MCF 10A (cell line): ENCODE data around the gene PIGC. TPM values are rescaled to one million over a fixed set of nuclear protein-coding genes. Genes with fewer than 3 reads are reported as not detected.
A peak's percentile ranks its signal among the peaks of the same experiment; 100 is the strongest.

Experiments
- BruUV-seq: library from RNA; stranded (reverse); fragments of 400-500 nt; replicated peaks from 2 replicates; lab custom pipeline; 2021; lab: Mats Ljungman, UMichigan
- CTCF ChIA-PET: fragments of 300-600 bp; sonication (Branson Sonifier 250); formaldehyde crosslinking; extraction: SDS; loops from one replicate; lab custom pipeline; 2021; ENCODE audit warnings: antibody characterized with exemption, inconsistent platforms; lab: Yijun Ruan, JAX
- POLR2A ChIA-PET: fragments of 300-600, 350-650 bp; sonication (Branson Sonifier 250); formaldehyde crosslinking; extraction: SDS; loops from one replicate; lab custom pipeline; 2020; ENCODE audit warnings: antibody characterized with exemption, inconsistent platforms; lab: Yijun Ruan, JAX
- DNase-seq: peaks from one replicate; pipeline ENCODE4 v3.0.0-alpha.2; 2018; ENCODE audit not compliant: unreplicated experiment
- H3K27ac Mint-ChIP-seq: one replicate; pipeline ENCODE4 v1.8.0; 2022; ENCODE audit warnings: mild to moderate bottlenecking, low read depth, mixed read lengths; ENCODE audit not compliant: unreplicated experiment
- H3K27me3 Mint-ChIP-seq: one replicate; pipeline ENCODE4 v1.8.0; 2022; ENCODE audit warnings: mixed read lengths; ENCODE audit not compliant: insufficient read depth, unreplicated experiment
- H3K36me3 Mint-ChIP-seq: one replicate; pipeline ENCODE4 v1.8.0; 2022; ENCODE audit warnings: mild to moderate bottlenecking, moderate library complexity, mixed read lengths; ENCODE audit not compliant: insufficient read depth, unreplicated experiment
- H3K4me1 Mint-ChIP-seq: one replicate; pipeline ENCODE4 v1.8.0; 2022; ENCODE audit warnings: mixed read lengths; ENCODE audit not compliant: insufficient read depth, unreplicated experiment
- H3K4me3 Mint-ChIP-seq: one replicate; pipeline ENCODE4 v1.8.0; 2022; ENCODE audit warnings: mild to moderate bottlenecking, moderate library complexity, mixed read lengths; ENCODE audit not compliant: unreplicated experiment
- H3K9me3 Mint-ChIP-seq: one replicate; pipeline ENCODE4 v1.8.0; 2022; ENCODE audit warnings: mixed read lengths; ENCODE audit not compliant: unreplicated experiment
- intact Hi-C: fragments of 100-400 bp; cut with micrococcal nuclease; formaldehyde crosslinking; loops from 2 replicates; pipeline ENCODE4 v1.14.1; 2022
- total RNA-seq: library from RNA; stranded (reverse); gene quantifications from 2 replicates; pipeline ENCODE4 v1.2.3, GENCODE V29; 2022
- TF ChIP-seq, protein P1 (sequence below): fragments of 200-600 bp; IDR thresholded peaks from one replicate; pipeline ENCODE4 v1.8.0; 2022; ENCODE audit warnings: antibody characterized with exemption, mild to moderate bottlenecking; ENCODE audit not compliant: unreplicated experiment

Gene PIGC
- total RNA-seq, 1 experiment from 2014 or later: 20.2 TPM

DNA sequence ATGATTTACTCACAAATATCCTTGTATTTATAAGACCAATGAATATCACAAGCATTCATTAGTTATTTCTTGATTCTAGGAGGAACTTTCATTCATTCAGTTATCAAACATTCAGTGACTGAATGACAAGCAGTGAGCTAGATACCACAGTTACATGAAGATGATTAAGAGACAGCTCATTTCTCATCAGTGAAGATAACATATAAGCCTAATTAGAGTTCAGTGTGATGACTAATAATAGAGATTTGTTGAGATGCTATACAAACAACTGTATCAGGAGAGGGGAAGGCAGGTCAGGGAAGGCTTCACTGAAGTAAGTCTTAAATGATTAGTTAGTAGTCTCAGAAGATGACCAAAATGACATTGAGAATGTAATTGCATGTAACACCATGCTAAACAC lies 38.0 kb downstream of the PIGC start:
- H3K4me1 Mint-ChIP-seq: no peaks in the 10 kb centered on the region
- no peak overlapping the region for H3K4me3 Mint-ChIP-seq
- no peaks in the 10 kb centered on the region for H3K27me3 Mint-ChIP-seq
- H3K27ac Mint-ChIP-seq: no peak overlapping the region
- POLR2A ChIA-PET: interaction anchor here (0.5 kb wide), 1 partner anchor 52 kb away, joined by 3 read pairs; no protein-coding TSS in a partner anchor
- no peaks in the 10 kb centered on the region for H3K36me3 Mint-ChIP-seq
- intact Hi-C loops: no loop called here
- TF ChIP-seq, protein P1, sequence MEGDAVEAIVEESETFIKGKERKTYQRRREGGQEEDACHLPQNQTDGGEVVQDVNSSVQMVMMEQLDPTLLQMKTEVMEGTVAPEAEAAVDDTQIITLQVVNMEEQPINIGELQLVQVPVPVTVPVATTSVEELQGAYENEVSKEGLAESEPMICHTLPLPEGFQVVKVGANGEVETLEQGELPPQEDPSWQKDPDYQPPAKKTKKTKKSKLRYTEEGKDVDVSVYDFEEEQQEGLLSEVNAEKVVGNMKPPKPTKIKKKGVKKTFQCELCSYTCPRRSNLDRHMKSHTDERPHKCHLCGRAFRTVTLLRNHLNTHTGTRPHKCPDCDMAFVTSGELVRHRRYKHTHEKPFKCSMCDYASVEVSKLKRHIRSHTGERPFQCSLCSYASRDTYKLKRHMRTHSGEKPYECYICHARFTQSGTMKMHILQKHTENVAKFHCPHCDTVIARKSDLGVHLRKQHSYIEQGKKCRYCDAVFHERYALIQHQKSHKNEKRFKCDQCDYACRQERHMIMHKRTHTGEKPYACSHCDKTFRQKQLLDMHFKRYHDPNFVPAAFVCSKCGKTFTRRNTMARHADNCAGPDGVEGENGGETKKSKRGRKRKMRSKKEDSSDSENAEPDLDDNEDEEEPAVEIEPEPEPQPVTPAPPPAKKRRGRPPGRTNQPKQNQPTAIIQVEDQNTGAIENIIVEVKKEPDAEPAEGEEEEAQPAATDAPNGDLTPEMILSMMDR: no peak
- BruUV-seq: no TSS peak
- no peak for DNase-seq
- no peaks in the 10 kb centered on the region for H3K9me3 Mint-ChIP-seq
- CTCF ChIA-PET: interaction anchor here (0.8 to 4.5 kb wide), 10 partner anchors 10 to 420 kb away, joined by 3 to 42 read pairs (median 4); no protein-coding TSS in a partner anchor

DNA sequence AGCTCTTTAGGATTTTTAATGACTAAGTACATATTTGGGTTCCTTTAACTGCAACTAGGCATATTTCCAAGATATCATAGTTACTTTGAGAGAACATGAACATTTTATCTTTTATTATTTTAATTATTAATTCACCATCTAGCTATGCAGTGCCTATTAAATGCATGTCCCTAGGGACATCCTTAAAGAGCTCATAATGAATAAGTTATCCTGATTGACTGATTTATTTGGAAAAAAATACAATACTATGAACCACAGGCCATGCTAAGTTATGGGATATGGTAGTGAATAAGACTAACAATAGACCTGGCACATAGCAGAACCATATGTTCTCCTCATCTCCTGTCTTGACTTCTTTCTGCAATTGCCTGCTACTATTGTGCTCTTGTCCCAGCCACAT lies 39.7 kb downstream of the PIGC start:
- H3K36me3 Mint-ChIP-seq: no peaks in the 10 kb centered on the region
- H3K4me3 Mint-ChIP-seq: no peak overlapping the region
- no peak for DNase-seq
- ChIA-PET CTCF (interaction anchor here (0.8 to 4.5 kb wide), 13 partner anchors 11 to 418 kb away, joined by 3 to 42 read pairs (median 5); no protein-coding TSS in a partner anchor), POLR2A (interaction anchor here (0.5 to 1.8 kb wide), 5 partner anchors 38 to 365 kb away, joined by 3 to 6 read pairs (median 3); no protein-coding TSS in a partner anchor)
- no peak overlapping the region for H3K27ac Mint-ChIP-seq
- no TSS peak for BruUV-seq
- peaks cover 10% of the 10 kb centered on the region for H3K4me1 Mint-ChIP-seq
- no peaks in the 10 kb centered on the region for H3K9me3 Mint-ChIP-seq
- TF ChIP-seq, protein P1: no peak
- H3K27me3 Mint-ChIP-seq: no peaks in the 10 kb centered on the region
- intact Hi-C loops: no loop called here

DNA sequence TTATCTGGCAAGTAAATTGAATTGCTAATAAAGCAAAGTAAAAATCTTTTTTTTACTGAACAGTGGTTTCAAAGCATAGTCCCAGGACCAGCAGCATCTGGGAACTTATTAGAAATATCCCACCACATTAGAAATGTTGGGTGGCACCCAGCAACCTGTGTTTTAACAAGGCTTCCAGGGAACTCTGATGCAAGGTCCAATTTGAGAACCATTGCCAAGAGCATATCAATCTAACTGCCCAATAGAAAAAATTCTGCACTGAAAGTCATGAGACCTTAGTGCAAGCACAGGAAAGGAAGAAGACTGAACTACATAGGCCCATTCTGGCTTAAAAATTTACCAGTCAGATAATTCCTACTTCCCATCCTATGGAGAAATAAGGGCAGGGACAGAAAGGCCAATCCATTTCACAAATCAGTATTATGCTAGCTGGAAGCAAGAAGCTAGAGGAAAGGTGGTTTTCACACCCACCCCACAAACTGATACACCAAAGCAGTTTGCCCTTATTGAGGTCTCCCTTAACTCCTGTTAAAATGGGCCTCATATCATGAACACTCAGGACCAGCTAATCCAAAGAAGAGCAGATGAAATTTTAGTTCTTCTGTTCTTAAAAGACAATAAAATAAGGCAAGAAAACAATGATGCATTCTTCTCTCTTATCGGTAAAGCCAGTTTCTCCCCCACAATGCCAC lies 40.8 kb downstream of the PIGC start:
- Mint-ChIP-seq H3K36me3 (peaks cover 4% of the 10 kb centered on the region), H3K4me1 (peaks cover 21% of the 10 kb centered on the region), H3K4me3 (no peak overlapping the region), H3K27me3 (no peaks in the 10 kb centered on the region), H3K9me3 (no peaks in the 10 kb centered on the region), H3K27ac (no peak overlapping the region)
- DNase-seq: no peak
- ChIA-PET POLR2A (interaction anchor here (1.0 to 1.2 kb wide), 2 partner anchors 282 to 348 kb away, joined by 3 read pairs; no protein-coding TSS in a partner anchor), CTCF (interaction anchor here (0.7 to 4.5 kb wide), 11 partner anchors 13 to 417 kb away, joined by 3 to 42 read pairs (median 6); partner anchors contain the start of gene C1orf105)
- TF ChIP-seq, protein P1: no peak
- intact Hi-C loops: no loop called here
- no TSS peak for BruUV-seq

DNA sequence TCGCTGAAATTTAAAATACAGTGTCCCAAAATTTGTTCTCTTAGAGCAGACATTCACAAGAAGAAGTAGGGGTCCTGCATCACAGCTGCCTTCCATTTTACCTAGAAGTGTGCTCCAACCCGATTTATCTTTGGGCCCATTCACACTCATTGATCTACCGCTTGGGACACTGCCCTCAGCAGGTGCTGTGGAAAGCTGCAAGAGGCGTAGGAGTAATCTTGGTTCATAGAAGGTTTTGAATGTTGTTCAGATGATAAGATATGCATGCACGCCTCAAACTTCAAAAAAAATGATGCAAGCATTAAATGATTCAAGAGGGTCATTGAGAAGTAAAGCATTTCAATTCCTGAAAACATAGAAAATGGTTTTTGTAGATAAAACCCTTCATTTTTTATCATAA lies 42.0 kb downstream of the PIGC start:
- BruUV-seq: no TSS peak

More for the DNA sequence above, 42.0 kb downstream of the PIGC start:
- H3K27me3 Mint-ChIP-seq: no peaks in the 10 kb centered on the region
- intact Hi-C loops: no loop called here
- CTCF ChIA-PET: interaction anchor here (0.6 to 8.5 kb wide), 10 partner anchors 16 to 600 kb away, joined by 3 to 135 read pairs (median 4); no protein-coding TSS in a partner anchor
- H3K36me3 Mint-ChIP-seq: peaks cover 6% of the 10 kb centered on the region
- no peak overlapping the region for H3K4me3 Mint-ChIP-seq
- POLR2A ChIA-PET: no interaction called here
- peak; percentile 25 for DNase-seq
- no peaks in the 10 kb centered on the region for H3K9me3 Mint-ChIP-seq
- H3K4me1 Mint-ChIP-seq: peaks cover 23% of the 10 kb centered on the region
- TF ChIP-seq, protein P1: peak; percentile 23
- H3K27ac Mint-ChIP-seq: no peak overlapping the region
